K562 (cell line): ENCODE results near the gene PIH1D1. TPM values are rescaled to one million over a fixed set of nuclear protein-coding genes. Genes with fewer than 3 reads are reported as not detected.

Source experiments
- BRD4 ChIP-seq: fragments of 200-600 bp; sonication (generic); IDR thresholded peaks from 2 replicates; pipeline ENCODE4 v1.6.1; 2017; ENCODE audit warnings: inconsistent platforms
- CBX2 ChIP-seq: fragments of 200-600 bp; sonication (generic); IDR thresholded peaks from one replicate; pipeline ENCODE4 v1.6.1; 2012; ENCODE audit warnings: mild to moderate bottlenecking, low read length, inconsistent platforms; ENCODE audit not compliant: insufficient read depth, poor library complexity, severe bottlenecking
- CEBPG ChIP-seq, 3 experiments: fragments of 200-800 bp in 1 of 3; sonication (Bioruptor generic) in 1 of 3; sonication (generic) in 1 of 3; formaldehyde crosslinking in 1 of 3; IDR thresholded peaks in 2 of 3; conservative IDR thresholded peaks in 1 of 3; 2 replicates each; pipeline versions ENCODE4 v1.6.1 to v1.8.0; 2016 to 2022; ENCODE audit warnings: missing compliant biosample characterization in 2 of 3, missing genetic modification characterization in 2 of 3, mild to moderate bottlenecking in 1 of 3, missing genetic modification reagents in 1 of 3
- CGGBP1 ChIP-seq: fragments of 250-450 bp; sonication (Bioruptor Pico); IDR thresholded peaks from 2 replicates; pipeline ENCODE4 v1.9.0; 2021; ENCODE audit warnings: mild to moderate bottlenecking
- ESRRA ChIP-seq: fragments of 450-650 bp; IDR thresholded peaks from 2 replicates; pipeline ENCODE4 v1.6.1; 2014; ENCODE audit warnings: low read depth, mild to moderate bottlenecking, moderate library complexity, borderline replicate concordance
- GABPB1 ChIP-seq: sonication (generic); formaldehyde crosslinking; IDR thresholded peaks from 2 replicates; pipeline ENCODE4 v1.8.0; 2022; ENCODE audit warnings: mild to moderate bottlenecking, missing genetic modification reagents
- HDAC3 ChIP-seq: fragments of 450-650 bp; IDR thresholded peaks from 2 replicates; pipeline ENCODE4 v1.6.1; 2018; ENCODE audit warnings: borderline replicate concordance, mild to moderate bottlenecking, moderate library complexity; ENCODE audit not compliant: partially characterized antibody
- NRF1 ChIP-seq, 2 experiments: fragments of 450-650 bp; IDR thresholded peaks in 1 of 2; conservative IDR thresholded peaks in 1 of 2; 2 replicates each; pipeline ENCODE4 v1.6.1; 2014; ENCODE audit warnings: mild to moderate bottlenecking in 2 of 2
- OTX1 ChIP-seq: fragments of 450-650 bp; formaldehyde crosslinking; IDR thresholded peaks from 2 replicates; pipeline ENCODE4 v1.4.0; 2022; ENCODE audit warnings: mild to moderate bottlenecking
- PHF20 ChIP-seq: fragments of 450-650 bp; IDR thresholded peaks from 2 replicates; pipeline ENCODE4 v1.6.1; 2018; ENCODE audit not compliant: partially characterized antibody
- RCOR1 ChIP-seq, 2 experiments: IDR thresholded peaks; 2 replicates each; pipeline ENCODE4 v1.6.1; 2012; ENCODE audit warnings: low read depth in 2 of 2, low read length in 2 of 2, borderline replicate concordance in 1 of 2, improper control_type of control experiment in 1 of 2
- SMARCA4 ChIP-seq: fragments of 450-650 bp; IDR thresholded peaks from 2 replicates; pipeline ENCODE4 v1.6.1; 2016
- SREBF1 ChIP-seq: fragments of 150-350 bp; IDR thresholded peaks from 2 replicates; pipeline ENCODE4 v1.6.1; 2014; ENCODE audit warnings: antibody characterized with exemption, low read depth, low read length, borderline replicate concordance
- SRF ChIP-seq, 2 experiments: fragments of 250-450, 450-650 bp in 1 of 2; sonication (Bioruptor Pico) in 1 of 2; sonication (generic) in 1 of 2; formaldehyde crosslinking; IDR thresholded peaks; 2 replicates each; pipeline versions ENCODE4 v1.5.0 to v1.5.1; 2020 to 2022; ENCODE audit warnings: mild to moderate bottlenecking in 1 of 2, missing genetic modification reagents in 1 of 2
- STAT6 ChIP-seq: sonication (generic); formaldehyde crosslinking; IDR thresholded peaks from 2 replicates; pipeline ENCODE4 v1.8.1; 2023; ENCODE audit warnings: mild to moderate bottlenecking, missing genetic modification reagents
- TAF9B ChIP-seq: fragments of 450-650 bp; IDR thresholded peaks from 2 replicates; pipeline ENCODE4 v1.6.1; 2018; ENCODE audit warnings: mild to moderate bottlenecking; ENCODE audit not compliant: partially characterized antibody
- ZC3H8 ChIP-seq: fragments of 450-650 bp; IDR thresholded peaks from 2 replicates; pipeline ENCODE4 v1.6.1; 2017
- ZNF12 ChIP-seq: sonication (generic); formaldehyde crosslinking; IDR thresholded peaks from 2 replicates; pipeline ENCODE4 v1.4.0; 2020; ENCODE audit warnings: mild to moderate bottlenecking, missing genetic modification reagents
- ZNF121 ChIP-seq: sonication (generic); formaldehyde crosslinking; conservative IDR thresholded peaks from 2 replicates; pipeline ENCODE4 v1.8.0; 2022; ENCODE audit warnings: missing genetic modification reagents
- ZNF253 ChIP-seq: fragments of 250-450 bp; sonication (Bioruptor Pico); conservative IDR thresholded peaks from 2 replicates; pipeline ENCODE4 v1.6.1; 2021; ENCODE audit warnings: mild to moderate bottlenecking
- ZNF280A ChIP-seq: fragments of 450-650 bp; IDR thresholded peaks from 2 replicates; pipeline ENCODE4 v1.6.1; 2018; ENCODE audit warnings: mild to moderate bottlenecking, low read depth; ENCODE audit not compliant: partially characterized antibody
- ZNF280B ChIP-seq: fragments of 250-450 bp; sonication (Bioruptor Pico); IDR thresholded peaks from 2 replicates; pipeline ENCODE4 v1.5.1; 2021; ENCODE audit warnings: mild to moderate bottlenecking
- ZNF431 ChIP-seq: sonication (generic); formaldehyde crosslinking; IDR thresholded peaks from 2 replicates; pipeline ENCODE4 v1.8.0; 2022; ENCODE audit warnings: mild to moderate bottlenecking, missing genetic modification reagents
- ZNF551 ChIP-seq: fragments of 250-450 bp; sonication (Bioruptor Pico); IDR thresholded peaks from 2 replicates; pipeline ENCODE4 v1.5.0; 2021; ENCODE audit warnings: mild to moderate bottlenecking, moderate library complexity
- polyA plus RNA-seq, 8 experiments: library from polyadenylated mRNA; depleted of rRNA in 4 of 8; stranded (reverse) in 5 of 8; unstranded in 3 of 8; fragments of >200 nt; fragmentation: Nextera tagmentation in 2 of 8; fragmentation: Illumina TruSeq in 1 of 8; extraction: Ambion mirVana in 2 of 8; extraction: Trizol in 1 of 8; gene quantifications; 2 replicates each; pipeline versions ENCODE4 v1.2.1 to v1.2.3, GENCODE V29; 2011 to 2014; ENCODE audit warnings: inconsistent platforms in 1 of 8, missing spikeins in 1 of 8
- total RNA-seq, 7 experiments: library from RNA; depleted of rRNA in 6 of 7; stranded (reverse); fragments of >200 nt in 6 of 7; fragmentation: Illumina TruSeq in 2 of 7; extraction: Trizol in 2 of 7; gene quantifications; 2 replicates each; pipeline versions ENCODE4 v1.2.1 to v1.2.3, GENCODE V29; 2011 to 2021; ENCODE audit warnings: low replicate concordance in 1 of 7

PIH1D1 gene
- total and polyA plus RNA-seq, 9 of the 15 experiments (the other 6 are each of a cell fraction or from before 2014, with no cell fraction given) = 26.5 to 224 (median 137) TPM

- TF ChIP-seq NRF1 (conservative IDR thresholded peaks at IDR 0.05 in 1 of 2, IDR thresholded peaks at IDR 0.05 in 1 of 2) (no peak), ZNF253 (no peak), ZC3H8 (no peak), STAT6 (CRISPR knock-in tag) (no peak), OTX1 (CRISPR knock-in tag) (peak; percentile 30; the same call in 1 of the 2 replicates), BRD4 (no peak), ZNF280A (no peak), ZNF551 (CRISPR knock-in tag) (no peak), ZNF431 (no peak), CGGBP1 (CRISPR knock-in tag) (no peak), CBX2 (no peak), GABPB1 (CRISPR knock-in tag) (peak; percentile 29; the same call in 1 of the 2 replicates), ESRRA (no peak), SMARCA4 (no peak), SRF (CRISPR knock-in tag; IDR thresholded peaks at IDR 0.05) (no peak), ZNF12 (CRISPR knock-in tag) (0 out of 2 replicates have a peak, but pooled peaks have one; percentile 29), RCOR1 (IDR thresholded peaks at IDR 0.05; ENCODE audit: borderline replicate concordance in 1 of 2, low read depth in 2 of 2, low read length in 2 of 2) (no peak), HDAC3 (no peak), CEBPG (CRISPR knock-in tag; IDR thresholded peaks at IDR 0.05) (no peak), CEBPG (tag; conservative IDR thresholded peaks at IDR 0.05 in 1 of 2, IDR thresholded peaks at IDR 0.05 in 1 of 2) (no peak), PHF20 (peak; percentile 13), SREBF1 (no peak), ZNF280B (CRISPR knock-in tag) (no peak), ZNF121 (no peak), TAF9B (no peak)
Observed at GRCh38 chr19:49409441-49410029, 42.1 kb downstream of the PIH1D1 start (continued).
